ENCODE data around the gene TTN.

Gene TTN

GRCh38 chr2:178761759-178762371, 45.4 kb downstream of the TTN start:
- 0 out of 2 replicates have a peak overlapping the region, but pooled peaks have one; percentile 49 for H2AFZ ChIP-seq (ENCODE audit: low read length)

GRCh38 chr2:178756843-178757242, 50.4 kb downstream of the TTN start:
- H3K36me3 ChIP-seq (ENCODE audit: insufficient read depth, low read length), result no peaks in the 10 kb centered on the region
- TF ChIP-seq, protein P1, sequence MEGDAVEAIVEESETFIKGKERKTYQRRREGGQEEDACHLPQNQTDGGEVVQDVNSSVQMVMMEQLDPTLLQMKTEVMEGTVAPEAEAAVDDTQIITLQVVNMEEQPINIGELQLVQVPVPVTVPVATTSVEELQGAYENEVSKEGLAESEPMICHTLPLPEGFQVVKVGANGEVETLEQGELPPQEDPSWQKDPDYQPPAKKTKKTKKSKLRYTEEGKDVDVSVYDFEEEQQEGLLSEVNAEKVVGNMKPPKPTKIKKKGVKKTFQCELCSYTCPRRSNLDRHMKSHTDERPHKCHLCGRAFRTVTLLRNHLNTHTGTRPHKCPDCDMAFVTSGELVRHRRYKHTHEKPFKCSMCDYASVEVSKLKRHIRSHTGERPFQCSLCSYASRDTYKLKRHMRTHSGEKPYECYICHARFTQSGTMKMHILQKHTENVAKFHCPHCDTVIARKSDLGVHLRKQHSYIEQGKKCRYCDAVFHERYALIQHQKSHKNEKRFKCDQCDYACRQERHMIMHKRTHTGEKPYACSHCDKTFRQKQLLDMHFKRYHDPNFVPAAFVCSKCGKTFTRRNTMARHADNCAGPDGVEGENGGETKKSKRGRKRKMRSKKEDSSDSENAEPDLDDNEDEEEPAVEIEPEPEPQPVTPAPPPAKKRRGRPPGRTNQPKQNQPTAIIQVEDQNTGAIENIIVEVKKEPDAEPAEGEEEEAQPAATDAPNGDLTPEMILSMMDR (conservative IDR thresholded peaks at IDR 0.05; ENCODE audit: low read length), result no peak
- TF ChIP-seq EZH2phosphoT487 (IDR thresholded peaks at IDR 0.05; ENCODE audit: borderline replicate concordance), result no peak
- H3F3A ChIP-seq (ENCODE audit: low read depth), result no peaks in the 10 kb centered on the region
- H3K4me2 ChIP-seq (ENCODE audit: low read depth, low read length, poor library complexity, severe bottlenecking), result no peak overlapping the region
- no peaks in the 10 kb centered on the region for H3K9me2 ChIP-seq (replicated peaks; ENCODE audit: low read depth, low read length)
- no peak overlapping the region for H2AFZ ChIP-seq (ENCODE audit: low read length)
- no peaks in the 10 kb centered on the region for H4K20me1 ChIP-seq (ENCODE audit: insufficient read depth, low read length, poor library complexity, severe bottlenecking)
- H3K79me2 ChIP-seq (ENCODE audit: insufficient read depth, low read length), result no peaks in the 10 kb centered on the region
- no peaks in the 10 kb centered on the region for H3K4me1 ChIP-seq (ENCODE audit: insufficient read depth, low read length, poor library complexity, severe bottlenecking)
- H3K4me3 ChIP-seq (ENCODE audit: low read length, poor library complexity, severe bottlenecking), result no peak overlapping the region
- no peaks in the 10 kb centered on the region for H3K9me3 ChIP-seq (ENCODE audit: insufficient read depth, low read depth, low read length)
- no peaks in the 10 kb centered on the region for H3K27me3 ChIP-seq (ENCODE audit: insufficient read depth, low read length, poor library complexity, severe bottlenecking)
- no peak overlapping the region for H3K9ac ChIP-seq (ENCODE audit: low read depth, low read length, poor library complexity, severe bottlenecking)

More at GRCh38 chr2:178761759-178762371, 45.4 kb downstream of the TTN start:
- Histone ChIP-seq H3K36me3 (ENCODE audit: insufficient read depth, low read length) (no peaks in the 10 kb centered on the region), H3K4me2 (ENCODE audit: low read depth, low read length, poor library complexity, severe bottlenecking) (no peak overlapping the region), H3K9me3 (ENCODE audit: insufficient read depth, low read depth, low read length) (no peaks in the 10 kb centered on the region), H3K9me2 (replicated peaks; ENCODE audit: low read depth, low read length) (no peaks in the 10 kb centered on the region), H3K79me2 (ENCODE audit: insufficient read depth, low read length) (no peaks in the 10 kb centered on the region), H4K20me1 (ENCODE audit: insufficient read depth, low read length, poor library complexity, severe bottlenecking) (no peaks in the 10 kb centered on the region), H3K27me3 (ENCODE audit: insufficient read depth, low read length, poor library complexity, severe bottlenecking) (no peaks in the 10 kb centered on the region), H3F3A (ENCODE audit: low read depth) (no peaks in the 10 kb centered on the region), H3K9ac (ENCODE audit: low read depth, low read length, poor library complexity, severe bottlenecking) (no peak overlapping the region), H3K4me1 (ENCODE audit: insufficient read depth, low read length, poor library complexity, severe bottlenecking) (no peaks in the 10 kb centered on the region), H3K4me3 (ENCODE audit: low read length, poor library complexity, severe bottlenecking) (no peak overlapping the region)
- TF ChIP-seq, protein P1 (conservative IDR thresholded peaks at IDR 0.05; ENCODE audit: low read length), result peak; percentile 91
- no peak for TF ChIP-seq EZH2phosphoT487 (IDR thresholded peaks at IDR 0.05; ENCODE audit: borderline replicate concordance)

- H3K4me3 ChIP-seq (ENCODE audit: low read length, poor library complexity, severe bottlenecking), result no peak overlapping the region
- no peak overlapping the region for H2AFZ ChIP-seq (ENCODE audit: low read length)
- no peaks in the 10 kb centered on the region for H3F3A ChIP-seq (ENCODE audit: low read depth)
- no peaks in the 10 kb centered on the region for H3K9me3 ChIP-seq (ENCODE audit: insufficient read depth, low read depth, low read length)
- no peak overlapping the region for H3K4me2 ChIP-seq (ENCODE audit: low read depth, low read length, poor library complexity, severe bottlenecking)
- no peaks in the 10 kb centered on the region for H4K20me1 ChIP-seq (ENCODE audit: insufficient read depth, low read length, poor library complexity, severe bottlenecking)
- H3K9me2 ChIP-seq (replicated peaks; ENCODE audit: low read depth, low read length), result no peaks in the 10 kb centered on the region
- TF ChIP-seq, protein P1 (conservative IDR thresholded peaks at IDR 0.05; ENCODE audit: low read length), result no peak
- no peak for TF ChIP-seq EZH2phosphoT487 (IDR thresholded peaks at IDR 0.05; ENCODE audit: borderline replicate concordance)
- H3K36me3 ChIP-seq (ENCODE audit: insufficient read depth, low read length), result no peaks in the 10 kb centered on the region
- H3K9ac ChIP-seq (ENCODE audit: low read depth, low read length, poor library complexity, severe bottlenecking), result no peak overlapping the region
- H3K27me3 ChIP-seq (ENCODE audit: insufficient read depth, low read length, poor library complexity, severe bottlenecking), result no peaks in the 10 kb centered on the region
- H3K79me2 ChIP-seq (ENCODE audit: insufficient read depth, low read length), result no peaks in the 10 kb centered on the region
- H3K4me1 ChIP-seq (ENCODE audit: insufficient read depth, low read length, poor library complexity, severe bottlenecking), result no peaks in the 10 kb centered on the region
Observed at GRCh38 chr2:178756343-178756742, 50.9 kb downstream of the TTN start.
